Mammary epithelial cell (primary cell): ENCODE measurements around the gene ZKSCAN8.

Experiments
- EZH2 ChIP-seq: IDR thresholded peaks from 2 replicates; pipeline ENCODE4 v1.6.1; 2012; ENCODE audit warnings: low read length, inconsistent platforms, borderline replicate concordance
- TF ChIP-seq, protein P1 (sequence below), 2 donors: IDR thresholded peaks in 1 of 2; conservative IDR thresholded peaks in 1 of 2; 2 replicates each; pipeline ENCODE4 v1.5.1; 2011 to 2012; ENCODE audit warnings: inconsistent platforms in 2 of 2, low read length in 2 of 2, mild to moderate bottlenecking in 2 of 2, control low read depth in 1 of 2, low read depth in 1 of 2; ENCODE audit not compliant: insufficient read depth in 1 of 2; ENCODE audit errors: extremely low read depth in 1 of 2

GRCh38 chr6:28105245-28105639 lies 36.4 kb upstream of the ZKSCAN8 start:
- TF ChIP-seq, protein P1, sequence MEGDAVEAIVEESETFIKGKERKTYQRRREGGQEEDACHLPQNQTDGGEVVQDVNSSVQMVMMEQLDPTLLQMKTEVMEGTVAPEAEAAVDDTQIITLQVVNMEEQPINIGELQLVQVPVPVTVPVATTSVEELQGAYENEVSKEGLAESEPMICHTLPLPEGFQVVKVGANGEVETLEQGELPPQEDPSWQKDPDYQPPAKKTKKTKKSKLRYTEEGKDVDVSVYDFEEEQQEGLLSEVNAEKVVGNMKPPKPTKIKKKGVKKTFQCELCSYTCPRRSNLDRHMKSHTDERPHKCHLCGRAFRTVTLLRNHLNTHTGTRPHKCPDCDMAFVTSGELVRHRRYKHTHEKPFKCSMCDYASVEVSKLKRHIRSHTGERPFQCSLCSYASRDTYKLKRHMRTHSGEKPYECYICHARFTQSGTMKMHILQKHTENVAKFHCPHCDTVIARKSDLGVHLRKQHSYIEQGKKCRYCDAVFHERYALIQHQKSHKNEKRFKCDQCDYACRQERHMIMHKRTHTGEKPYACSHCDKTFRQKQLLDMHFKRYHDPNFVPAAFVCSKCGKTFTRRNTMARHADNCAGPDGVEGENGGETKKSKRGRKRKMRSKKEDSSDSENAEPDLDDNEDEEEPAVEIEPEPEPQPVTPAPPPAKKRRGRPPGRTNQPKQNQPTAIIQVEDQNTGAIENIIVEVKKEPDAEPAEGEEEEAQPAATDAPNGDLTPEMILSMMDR (conservative IDR thresholded peaks at IDR 0.05 in 1 of 2, IDR thresholded peaks at IDR 0.05 in 1 of 2; ENCODE audit: extremely low read depth in 1 of 2, insufficient read depth in 1 of 2, low read depth in 1 of 2, low read length in 2 of 2) = no peak
- TF ChIP-seq EZH2 = no peak
